A549 (cell line): Measurements from ENCODE around the gene CNTNAP2. TPM values are rescaled to one million over a fixed set of nuclear protein-coding genes. Genes with fewer than 3 reads are reported as not detected.
A peak's percentile ranks its signal among the peaks of the same experiment; 100 is the strongest.

Experiments
- ATAC-seq, 2 experiments: fragments of 200-7000 bp in 1 of 2; fragments of >200 bp in 1 of 2; cut with Nextera tagmentation in 1 of 2; cut with Tn5 transposase in 1 of 2; 3 replicates each; pipeline versions ENCODE4 v1.8.0 to v1.9.1; 2018 to 2020; ENCODE audit warnings: mild to moderate bottlenecking in 1 of 2, moderate library complexity in 1 of 2
- CTCF ChIA-PET: fragments of 300-600 bp; sonication (Branson Sonifier 250); formaldehyde crosslinking; extraction: SDS; loops from one replicate; lab custom pipeline; 2021; ENCODE audit warnings: antibody characterized with exemption, inconsistent platforms; lab: Yijun Ruan, JAX
- POLR2A ChIA-PET: fragments of 350-600 bp; formaldehyde crosslinking; extraction: SDS; loops from one replicate; lab custom pipeline; 2021; ENCODE audit warnings: antibody characterized with exemption, inconsistent platforms; lab: Yijun Ruan, JAX
- DNase-seq, 2 experiments: peaks; one replicate each; pipeline versions ENCODE4 v3.0.0 to v3.0.0-alpha.2; 2011 to 2016; ENCODE audit warnings: low read depth in 1 of 2, low spot score in 1 of 2
- FAIRE-seq: peaks from 2 replicates; lab custom pipeline; 2011; peaks lifted over from hg19 to GRCh38; lab: Jason Lieb, UNC
- H3K27ac ChIP-seq, 2 experiments: fragments of >200 bp; sonication (Bioruptor Twin); formaldehyde crosslinking; 3 replicates each; pipeline ENCODE4 v1.5.1; 2016 to 2017
- H3K4me1 ChIP-seq: fragments of >200 bp; sonication (Bioruptor Twin); formaldehyde crosslinking; 3 replicates; pipeline ENCODE4 v1.6.1; 2016
- H3K4me2 ChIP-seq: fragments of >200 bp; sonication (Bioruptor Twin); formaldehyde crosslinking; 3 replicates; pipeline ENCODE4 v1.6.1; 2016
- H3K4me3 ChIP-seq: fragments of >200 bp; sonication (Bioruptor Twin); formaldehyde crosslinking; 3 replicates; pipeline ENCODE4 v1.5.1; 2016
- H3K9me3 ChIP-seq: fragments of >200 bp; sonication (Bioruptor Twin); formaldehyde crosslinking; 3 replicates; pipeline ENCODE4 v1.6.1; 2016
- BHLHE40 ChIP-seq: IDR thresholded peaks from 2 replicates; pipeline ENCODE4 v1.6.1; 2012; ENCODE audit warnings: low read depth, low read length, inconsistent platforms
- CBX2 ChIP-seq: fragments of 200-600 bp; sonication (generic); IDR thresholded peaks from 2 replicates; pipeline ENCODE4 v1.6.1; 2016; ENCODE audit warnings: low read depth, mild to moderate bottlenecking, borderline replicate concordance
- CEBPB ChIP-seq, 2 experiments: fragments of >200 bp in 1 of 2; sonication (Bioruptor Twin) in 1 of 2; formaldehyde crosslinking in 1 of 2; IDR thresholded peaks; 2 replicates each; pipeline ENCODE4 v1.6.1; 2012 to 2016
- EHF ChIP-seq: fragments of 250-450 bp; sonication (Bioruptor Pico); IDR thresholded peaks from 2 replicates; pipeline ENCODE4 v1.5.0; 2020; ENCODE audit warnings: mild to moderate bottlenecking
- EHMT2 ChIP-seq: fragments of 200-600 bp; sonication (generic); IDR thresholded peaks from 2 replicates; pipeline ENCODE4 v1.6.1; 2016; ENCODE audit warnings: antibody characterized with exemption, low read depth, mild to moderate bottlenecking, moderate library complexity
- ELK1 ChIP-seq: fragments of 150-350 bp; IDR thresholded peaks from 2 replicates; pipeline ENCODE4 v1.6.1; 2014; ENCODE audit warnings: low read depth, mild to moderate bottlenecking, low read length
- ESRRA ChIP-seq: fragments of 150-350 bp; IDR thresholded peaks from 2 replicates; pipeline ENCODE4 v1.6.1; 2014; ENCODE audit warnings: mild to moderate bottlenecking, low read length, borderline replicate concordance
- FOSB ChIP-seq: fragments of 250-450 bp; sonication (Bioruptor Pico); IDR thresholded peaks from 2 replicates; pipeline ENCODE4 v1.5.0; 2020; ENCODE audit warnings: mild to moderate bottlenecking, moderate library complexity
- FOSL2 ChIP-seq, 2 experiments: fragments of 450-650 bp in 1 of 2; fragments of >200 bp in 1 of 2; sonication (Bioruptor Twin) in 1 of 2; formaldehyde crosslinking; IDR thresholded peaks; 2 replicates each; pipeline versions ENCODE4 v1.5.0 to v1.6.1; 2016 to 2020; ENCODE audit warnings: mild to moderate bottlenecking in 1 of 2, moderate library complexity in 1 of 2
- HEYL ChIP-seq: fragments of 250-450 bp; sonication (Bioruptor Pico); IDR thresholded peaks from 2 replicates; pipeline ENCODE4 v1.8.0; 2021; ENCODE audit warnings: mild to moderate bottlenecking, moderate library complexity
- HOXB5 ChIP-seq: fragments of 250-450 bp; sonication (Bioruptor Pico); IDR thresholded peaks from 2 replicates; pipeline ENCODE4 v1.5.0; 2020; ENCODE audit warnings: mild to moderate bottlenecking, moderate library complexity
- JUNB ChIP-seq: fragments of >200 bp; sonication (Bioruptor Twin); formaldehyde crosslinking; IDR thresholded peaks from 2 replicates; pipeline ENCODE4 v1.6.1; 2016
- MAFK ChIP-seq: fragments of 450-650 bp; IDR thresholded peaks from 2 replicates; pipeline ENCODE4 v1.6.1; 2014; ENCODE audit not compliant: partially characterized antibody
- MAZ ChIP-seq: fragments of 150-350 bp; IDR thresholded peaks from 2 replicates; pipeline ENCODE4 v1.6.1; 2014; ENCODE audit warnings: antibody characterized with exemption, low read depth, low read length, borderline replicate concordance
- NFE2L2 ChIP-seq: fragments of 150-350 bp; conservative IDR thresholded peaks from 2 replicates; pipeline ENCODE4 v1.6.1; 2014; ENCODE audit warnings: low read length
- PHF8 ChIP-seq: fragments of 200-600 bp; sonication (generic); IDR thresholded peaks from 2 replicates; pipeline ENCODE4 v1.6.1; 2016; ENCODE audit warnings: low read depth, mild to moderate bottlenecking, antibody characterized with exemption, moderate library complexity, borderline replicate concordance
- POLR2A ChIP-seq: IDR thresholded peaks from 2 replicates; pipeline ENCODE4 v1.6.1; 2012; ENCODE audit warnings: mild to moderate bottlenecking, low read length
- POLR2AphosphoS2 ChIP-seq: conservative IDR thresholded peaks from 2 replicates; pipeline ENCODE4 v1.6.1; 2012; ENCODE audit warnings: low read length, improper control_type of control experiment, inconsistent platforms
- RAD21 ChIP-seq, 2 experiments: fragments of >200 bp in 1 of 2; sonication (Bioruptor Twin) in 1 of 2; formaldehyde crosslinking in 1 of 2; IDR thresholded peaks in 1 of 2; conservative IDR thresholded peaks in 1 of 2; 2 replicates in 1 of 2; 3 replicates in 1 of 2; pipeline ENCODE4 v1.6.1; 2012 to 2018; ENCODE audit warnings: inconsistent platforms in 1 of 2
- RCOR1 ChIP-seq: fragments of 150-350 bp; IDR thresholded peaks from 2 replicates; pipeline ENCODE4 v1.6.1; 2014; ENCODE audit warnings: antibody characterized with exemption, low read length, low read depth
- RNF2 ChIP-seq: fragments of 200-600 bp; sonication (generic); IDR thresholded peaks from 2 replicates; pipeline ENCODE4 v1.6.1; 2016; ENCODE audit warnings: low read depth, mild to moderate bottlenecking, antibody characterized with exemption, moderate library complexity, borderline replicate concordance
- TFCP2L1 ChIP-seq: fragments of 250-450 bp; sonication (Bioruptor Pico); IDR thresholded peaks from 2 replicates; pipeline ENCODE4 v1.5.0; 2021; ENCODE audit warnings: mild to moderate bottlenecking
- ZSCAN20 ChIP-seq: fragments of 250-450 bp; sonication (Bioruptor Pico); IDR thresholded peaks from 2 replicates; pipeline ENCODE4 v1.8.0; 2022; ENCODE audit warnings: mild to moderate bottlenecking, moderate library complexity
- WGBS: methylation state at CpG from one replicate; pipeline ENCODE4 v1.1.6; 2017; ENCODE audit errors: missing lambda C conversion rate; 5-methylcytosine and 5-hydroxymethylcytosine counted together
- polyA plus RNA-seq, 4 experiments: library from polyadenylated mRNA; depleted of rRNA in 3 of 4; stranded (reverse); fragments of >200 nt; fragmentation: RNase III in 1 of 4; extraction: RNeasy Plus Mini Kit Qiagen cat#74134 plus additional on column Dnase treatment in 1 of 4; gene quantifications; 2 replicates in 3 of 4; 3 replicates in 1 of 4; pipeline ENCODE4 v1.2.3, GENCODE V29; 2011 to 2017
- TF ChIP-seq, protein P1 (sequence below): IDR thresholded peaks from 2 replicates; pipeline ENCODE4 v1.6.1; 2012
- TF ChIP-seq, protein P2 (sequence below): fragments of 250-450 bp; sonication (Bioruptor Pico); IDR thresholded peaks from 2 replicates; pipeline ENCODE4 v1.5.0; 2021; ENCODE audit warnings: mild to moderate bottlenecking, moderate library complexity, borderline replicate concordance
- TF ChIP-seq, protein P3 (sequence below): fragments of 250-450 bp; sonication (Bioruptor Pico); IDR thresholded peaks from 2 replicates; pipeline ENCODE4 v1.5.0; 2020; ENCODE audit warnings: low read depth, mild to moderate bottlenecking, moderate library complexity

The CNTNAP2 gene
- polyA plus RNA-seq, 2 of the 4 experiments (the other 2 are of a cell fraction), result 0.05 to 0.13 TPM

- TF ChIP-seq JUNB (no peak), CBX2 (no peak)
- TF ChIP-seq, protein P1, sequence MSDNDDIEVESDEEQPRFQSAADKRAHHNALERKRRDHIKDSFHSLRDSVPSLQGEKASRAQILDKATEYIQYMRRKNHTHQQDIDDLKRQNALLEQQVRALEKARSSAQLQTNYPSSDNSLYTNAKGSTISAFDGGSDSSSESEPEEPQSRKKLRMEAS, result no peak
Measured at GRCh38 chr7:147265528-147265927, 1148.9 kb downstream of the CNTNAP2 start (continued).

- Histone ChIP-seq H3K9me3 (0 out of 3 replicates have a peak, but pooled peaks cover 4% of the 10 kb centered on the region), H3K4me3 (no peak overlapping the region), H3K4me2 (no peak overlapping the region), H3K4me1 (no peaks in the 10 kb centered on the region), H3K27ac (no peak overlapping the region)
- TF ChIP-seq MAZ (no peak), NFE2L2 (no peak), PHF8 (no peak), RAD21 (conservative IDR thresholded peaks at IDR 0.05 in 1 of 2, IDR thresholded peaks at IDR 0.05 in 1 of 2) (no peak), CEBPB (IDR thresholded peaks at IDR 0.05) (no peak)
- ATAC-seq, result no peak
- no peak for FAIRE-seq
- no peak for DNase-seq
- ChIA-PET CTCF (no interaction called here), POLR2A (no interaction called here)
- 30% methylated on average over 1 of the region's 1 CpG for WGBS
Measured at GRCh38 chr7:147276106-147276505, 1159.5 kb downstream of the CNTNAP2 start.

DNA sequence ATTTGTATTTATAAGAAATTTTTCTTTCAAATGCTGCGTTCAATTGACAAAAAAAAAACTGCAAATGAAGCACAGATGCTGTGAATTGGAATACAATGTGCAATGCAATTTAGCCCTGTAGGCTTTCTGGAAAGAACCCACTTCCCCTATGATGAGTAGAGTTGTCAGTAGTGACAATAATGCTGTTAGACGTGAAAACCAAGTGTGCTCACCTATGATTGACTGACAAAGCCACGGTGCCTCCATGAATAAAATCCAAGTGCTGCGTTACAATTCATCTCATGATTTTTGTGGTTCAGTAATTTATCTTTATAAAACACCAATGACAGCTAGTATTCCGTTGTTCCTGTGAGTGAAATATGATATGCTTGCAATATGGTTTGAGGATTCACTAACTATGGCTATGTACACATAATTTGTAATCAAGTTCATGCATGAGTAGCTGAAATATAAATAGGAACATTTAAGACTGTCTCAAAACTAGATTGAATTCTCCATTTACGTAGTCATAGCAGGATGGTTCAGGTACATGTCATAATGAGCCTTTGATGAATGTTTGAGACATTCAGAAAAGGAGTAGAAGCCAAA, 1160.3 kb downstream of the CNTNAP2 start:
- TF ChIP-seq FOSL2 (IDR thresholded peaks at IDR 0.05) (no peak), FOSL2 (CRISPR knock-in tag; IDR thresholded peaks at IDR 0.05) (no peak), PHF8 (no peak), POLR2A (no peak), ESRRA (no peak), RAD21 (conservative IDR thresholded peaks at IDR 0.05 in 1 of 2, IDR thresholded peaks at IDR 0.05 in 1 of 2) (no peak), MAFK (no peak)
- Histone ChIP-seq H3K27ac (no peak overlapping the region), H3K4me3 (no peak overlapping the region), H3K4me2 (no peak overlapping the region), H3K4me1 (no peaks in the 10 kb centered on the region), H3K9me3 (0 out of 3 replicates have a peak, but pooled peaks cover 4% of the 10 kb centered on the region)
- ATAC-seq, result no peak
- CTCF ChIA-PET, result no interaction called here
- FAIRE-seq, result no peak
- POLR2A ChIA-PET, result no interaction called here
- no peak for DNase-seq
- WGBS, result 28% methylated on average over 6 of the region's 6 CpGs

GRCh38 chr7:147279514-147279913, 1162.9 kb downstream of the CNTNAP2 start:
- Histone ChIP-seq H3K4me3 (no peak overlapping the region), H3K9me3 (no peaks in the 10 kb centered on the region), H3K27ac (no peak overlapping the region), H3K4me1 (no peaks in the 10 kb centered on the region), H3K4me2 (peak overlapping the region; percentile 36; the same call in 2 of the 3 replicates)
- no peak for FAIRE-seq
- ATAC-seq, result no peak
- WGBS, result under 1% methylated on average over 4 of the region's 4 CpGs
- CTCF ChIA-PET, result no interaction called here
- DNase-seq, result no peak
- TF ChIP-seq RCOR1 (no peak), POLR2AphosphoS2 (no peak), FOSB (CRISPR knock-in tag) (no peak), EHF (CRISPR knock-in tag) (no peak), TFCP2L1 (CRISPR knock-in tag) (no peak), ELK1 (no peak), BHLHE40 (no peak), EHMT2 (no peak), JUNB (no peak), HOXB5 (CRISPR knock-in tag) (no peak), ZSCAN20 (CRISPR knock-in tag) (no peak), HEYL (CRISPR knock-in tag) (no peak), ESRRA (no peak), CBX2 (no peak), MAZ (no peak), POLR2A (no peak), RNF2 (no peak)
- TF ChIP-seq, protein P2, sequence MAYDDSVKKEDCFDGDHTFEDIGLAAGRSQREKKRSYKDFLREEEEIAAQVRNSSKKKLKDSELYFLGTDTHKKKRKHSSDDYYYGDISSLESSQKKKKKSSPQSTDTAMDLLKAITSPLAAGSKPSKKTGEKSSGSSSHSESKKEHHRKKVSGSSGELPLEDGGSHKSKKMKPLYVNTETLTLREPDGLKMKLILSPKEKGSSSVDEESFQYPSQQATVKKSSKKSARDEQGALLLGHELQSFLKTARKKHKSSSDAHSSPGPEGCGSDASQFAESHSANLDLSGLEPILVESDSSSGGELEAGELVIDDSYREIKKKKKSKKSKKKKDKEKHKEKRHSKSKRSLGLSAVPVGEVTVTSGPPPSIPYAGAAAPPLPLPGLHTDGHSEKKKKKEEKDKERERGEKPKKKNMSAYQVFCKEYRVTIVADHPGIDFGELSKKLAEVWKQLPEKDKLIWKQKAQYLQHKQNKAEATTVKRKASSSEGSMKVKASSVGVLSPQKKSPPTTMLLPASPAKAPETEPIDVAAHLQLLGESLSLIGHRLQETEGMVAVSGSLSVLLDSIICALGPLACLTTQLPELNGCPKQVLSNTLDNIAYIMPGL (CRISPR knock-in tag), result no peak
- TF ChIP-seq, protein P3, sequence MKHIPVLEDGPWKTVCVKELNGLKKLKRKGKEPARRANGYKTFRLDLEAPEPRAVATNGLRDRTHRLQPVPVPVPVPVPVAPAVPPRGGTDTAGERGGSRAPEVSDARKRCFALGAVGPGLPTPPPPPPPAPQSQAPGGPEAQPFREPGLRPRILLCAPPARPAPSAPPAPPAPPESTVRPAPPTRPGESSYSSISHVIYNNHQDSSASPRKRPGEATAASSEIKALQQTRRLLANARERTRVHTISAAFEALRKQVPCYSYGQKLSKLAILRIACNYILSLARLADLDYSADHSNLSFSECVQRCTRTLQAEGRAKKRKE (CRISPR knock-in tag), result no peak
- TF ChIP-seq, all 56 proteins: peak for 0
- POLR2A ChIA-PET, result no interaction called here
